ENCODE data around the gene MYO5B.

GRCh38 chr18:49874238-49874637, 320.7 kb downstream of the MYO5B start:
- TF ChIP-seq POLR2A (IDR thresholded peaks at IDR 0.05; ENCODE audit: low read length) (no peak), GATA1 (IDR thresholded peaks at IDR 0.05; ENCODE audit: low read depth, low read length) (no peak)

Data from erythroblast (primary cell).